Breast epithelium (tissue), 3 donors: ENCODE results near the gene TRPC4AP.

Experiments
- CTCF ChIP-seq, 3 donors: fragments of 450-650 bp; IDR thresholded peaks; one replicate each; pipeline ENCODE4 v1.5.1; 2016 to 2017; ENCODE audit warnings: antibody characterized with exemption in 3 of 3, mild to moderate bottlenecking in 3 of 3, moderate library complexity in 3 of 3
- POLR2A ChIP-seq: fragments of 450-650 bp; IDR thresholded peaks from one replicate; pipeline ENCODE4 v1.6.1; 2016; ENCODE audit warnings: antibody characterized with exemption, mild to moderate bottlenecking, moderate library complexity

- TF ChIP-seq CTCF (IDR thresholded peaks at IDR 0.05) (no peak), POLR2A (no peak)
Observed at GRCh38 chr20:35001596-35002362, 90.8 kb downstream of the TRPC4AP start.
